Ammon's horn (tissue), 1 donor: ENCODE data around the gene ZFYVE28.
"Not testable (repeated sequence)": the region's sequence is repeated elsewhere in the genome, so short reads cannot be mapped to it uniquely, and the experiment has no call there.

Source experiments
- DNase-seq: peaks from one replicate; pipeline ENCODE4 v3.0.0-alpha.2; 2016; ENCODE audit warnings: low spot score

Gene ZFYVE28

GRCh38 chr4:2390784-2391421 is 27.5 kb downstream of the ZFYVE28 start:
- DNase-seq, result no peak

- no peak for DNase-seq
Observed at GRCh38 chr4:2390146-2390545, 28.3 kb downstream of the ZFYVE28 start.

GRCh38 chr4:2389691-2390090 is 28.8 kb downstream of the ZFYVE28 start:
- no peak for DNase-seq

GRCh38 chr4:2388429-2389182 is 29.8 kb downstream of the ZFYVE28 start:
- no peak for DNase-seq

GRCh38 chr4:2387829-2388228 is 30.6 kb downstream of the ZFYVE28 start:
- DNase-seq, result no peak

GRCh38 chr4:2387218-2387617 is 31.2 kb downstream of the ZFYVE28 start:
- DNase-seq, result no peak

- no peak for DNase-seq
Observed at GRCh38 chr4:2386717-2387116, 31.7 kb downstream of the ZFYVE28 start.

- no peak for DNase-seq
Observed at GRCh38 chr4:2385516-2385915, 32.9 kb downstream of the ZFYVE28 start.

- no peak for DNase-seq
Observed at GRCh38 chr4:2384245-2384644, 34.2 kb downstream of the ZFYVE28 start.

GRCh38 chr4:2383760-2384159 is 34.7 kb downstream of the ZFYVE28 start:
- DNase-seq, result no peak

GRCh38 chr4:2383220-2383631 is 35.2 kb downstream of the ZFYVE28 start:
- DNase-seq, result not testable (repeated sequence)

GRCh38 chr4:2382769-2383202 is 35.7 kb downstream of the ZFYVE28 start:
- not testable (repeated sequence) for DNase-seq

GRCh38 chr4:2380589-2380988 is 37.9 kb downstream of the ZFYVE28 start:
- not testable (repeated sequence) for DNase-seq

- DNase-seq, result no peak
Observed at GRCh38 chr4:2378898-2379297, 39.5 kb downstream of the ZFYVE28 start.

- no peak for DNase-seq
Observed at GRCh38 chr4:2378401-2378800, 40.0 kb downstream of the ZFYVE28 start.

- DNase-seq, result no peak
Observed at GRCh38 chr4:2377241-2377640, 41.2 kb downstream of the ZFYVE28 start.

GRCh38 chr4:2375427-2375826 is 43.0 kb downstream of the ZFYVE28 start:
- DNase-seq, result no peak

GRCh38 chr4:2373532-2373931 is 44.9 kb downstream of the ZFYVE28 start:
- no peak for DNase-seq

GRCh38 chr4:2372488-2373030 is 45.9 kb downstream of the ZFYVE28 start:
- no peak for DNase-seq

GRCh38 chr4:2371765-2372487 is 46.5 kb downstream of the ZFYVE28 start:
- no peak for DNase-seq

GRCh38 chr4:2370597-2371320 is 47.7 kb downstream of the ZFYVE28 start:
- no peak for DNase-seq
